A549 (cell line): ENCODE data around the gene GAD2. TPM values are rescaled to one million over a fixed set of nuclear protein-coding genes. Genes with fewer than 3 reads are reported as not detected.

Source experiments
- ATAC-seq, 2 experiments: fragments of 200-7000 bp in 1 of 2; fragments of >200 bp in 1 of 2; cut with Nextera tagmentation in 1 of 2; cut with Tn5 transposase in 1 of 2; 3 replicates each; pipeline versions ENCODE4 v1.8.0 to v1.9.1; 2018 to 2020; ENCODE audit warnings: mild to moderate bottlenecking in 1 of 2, moderate library complexity in 1 of 2
- CTCF ChIA-PET: fragments of 300-600 bp; sonication (Branson Sonifier 250); formaldehyde crosslinking; extraction: SDS; loops from one replicate; lab custom pipeline; 2021; ENCODE audit warnings: antibody characterized with exemption, inconsistent platforms; lab: Yijun Ruan, JAX
- POLR2A ChIA-PET: fragments of 350-600 bp; formaldehyde crosslinking; extraction: SDS; loops from one replicate; lab custom pipeline; 2021; ENCODE audit warnings: antibody characterized with exemption, inconsistent platforms; lab: Yijun Ruan, JAX
- DNase-seq, 2 experiments: peaks; one replicate each; pipeline versions ENCODE4 v3.0.0 to v3.0.0-alpha.2; 2011 to 2016; ENCODE audit warnings: low read depth in 1 of 2, low spot score in 1 of 2
- FAIRE-seq: peaks from 2 replicates; lab custom pipeline; 2011; peaks lifted over from hg19 to GRCh38; lab: Jason Lieb, UNC
- H3K27ac ChIP-seq, 2 experiments: fragments of >200 bp; sonication (Bioruptor Twin); formaldehyde crosslinking; 3 replicates each; pipeline ENCODE4 v1.5.1; 2016 to 2017
- H3K4me1 ChIP-seq: fragments of >200 bp; sonication (Bioruptor Twin); formaldehyde crosslinking; 3 replicates; pipeline ENCODE4 v1.6.1; 2016
- H3K4me2 ChIP-seq: fragments of >200 bp; sonication (Bioruptor Twin); formaldehyde crosslinking; 3 replicates; pipeline ENCODE4 v1.6.1; 2016
- H3K4me3 ChIP-seq: fragments of >200 bp; sonication (Bioruptor Twin); formaldehyde crosslinking; 3 replicates; pipeline ENCODE4 v1.5.1; 2016
- H3K9me3 ChIP-seq: fragments of >200 bp; sonication (Bioruptor Twin); formaldehyde crosslinking; 3 replicates; pipeline ENCODE4 v1.6.1; 2016
- ATOH8 ChIP-seq: fragments of 250-450 bp; sonication (Bioruptor Pico); IDR thresholded peaks from 2 replicates; pipeline ENCODE4 v1.5.0; 2020; ENCODE audit warnings: low read depth, mild to moderate bottlenecking, moderate library complexity
- CTCF ChIP-seq: fragments of >200 bp; sonication (Bioruptor Twin); formaldehyde crosslinking; IDR thresholded peaks from 3 replicates; pipeline ENCODE4 v1.5.1; 2016
- JUN ChIP-seq, 2 experiments: fragments of >200 bp; sonication (Bioruptor Twin); formaldehyde crosslinking; IDR thresholded peaks; 2 replicates in 1 of 2; 3 replicates in 1 of 2; pipeline ENCODE4 v1.6.1; 2016 to 2017
- MAFK ChIP-seq: fragments of 450-650 bp; IDR thresholded peaks from 2 replicates; pipeline ENCODE4 v1.6.1; 2014; ENCODE audit not compliant: partially characterized antibody
- MAX ChIP-seq: IDR thresholded peaks from 2 replicates; pipeline ENCODE4 v1.6.1; 2012
- POLR2AphosphoS2 ChIP-seq: conservative IDR thresholded peaks from 2 replicates; pipeline ENCODE4 v1.6.1; 2012; ENCODE audit warnings: low read length, improper control_type of control experiment, inconsistent platforms
- RAD21 ChIP-seq, 2 experiments: fragments of >200 bp in 1 of 2; sonication (Bioruptor Twin) in 1 of 2; formaldehyde crosslinking in 1 of 2; IDR thresholded peaks in 1 of 2; conservative IDR thresholded peaks in 1 of 2; 2 replicates in 1 of 2; 3 replicates in 1 of 2; pipeline ENCODE4 v1.6.1; 2012 to 2018; ENCODE audit warnings: inconsistent platforms in 1 of 2
- REST ChIP-seq: fragments of 200-600 bp; sonication (generic); IDR thresholded peaks from 2 replicates; pipeline ENCODE4 v1.6.1; 2016; ENCODE audit warnings: antibody characterized with exemption, mild to moderate bottlenecking, moderate library complexity
- SMC3 ChIP-seq: fragments of >200 bp; sonication (Bioruptor Twin); formaldehyde crosslinking; IDR thresholded peaks from 3 replicates; pipeline ENCODE4 v1.6.1; 2018; ENCODE audit warnings: inconsistent platforms
- WGBS: methylation state at CpG from one replicate; pipeline ENCODE4 v1.1.6; 2017; ENCODE audit errors: missing lambda C conversion rate; 5-methylcytosine and 5-hydroxymethylcytosine counted together
- polyA plus RNA-seq, 4 experiments: library from polyadenylated mRNA; depleted of rRNA in 3 of 4; stranded (reverse); fragments of >200 nt; fragmentation: RNase III in 1 of 4; extraction: RNeasy Plus Mini Kit Qiagen cat#74134 plus additional on column Dnase treatment in 1 of 4; gene quantifications; 2 replicates in 3 of 4; 3 replicates in 1 of 4; pipeline ENCODE4 v1.2.3, GENCODE V29; 2011 to 2017

The GAD2 gene
- polyA plus RNA-seq, 2 of the 4 experiments (the other 2 are of a cell fraction) = not detected

- H3K27ac ChIP-seq = no peak overlapping the region
- peaks cover 13% of the 10 kb centered on the region; the same call in 1 of the 3 replicates for H3K9me3 ChIP-seq
- FAIRE-seq (no peak), ATAC-seq (no peak), DNase-seq (no peak)
- CTCF ChIA-PET = interaction anchor here (0.6 to 11.9 kb wide), 12 partner anchors 13 to 552 kb away, joined by 3 to 158 read pairs (median 4); no protein-coding TSS in a partner anchor
- 11% methylated on average over 4 of the region's 4 CpGs for WGBS
- H3K4me1 ChIP-seq = peaks cover 5% of the 10 kb centered on the region; the same call in 1 of the 3 replicates
- POLR2A ChIA-PET = no interaction called here
- H3K4me3 ChIP-seq = no peak overlapping the region
- no peak overlapping the region for H3K4me2 ChIP-seq
- peak; percentile 72 for TF ChIP-seq MAFK
- TF ChIP-seq POLR2AphosphoS2 = no peak
Measured at GRCh38 chr10:26334232-26334931, 117.8 kb downstream of the GAD2 start.

GRCh38 chr10:26334932-26335573 lies 118.5 kb downstream of the GAD2 start:
- H3K4me3 ChIP-seq = no peak overlapping the region
- peak; percentile 96 to 99 for ATAC-seq
- DNase-seq = peak; percentile 54 to 81
- H3K27ac ChIP-seq = peak overlapping the region; percentile 60 to 89
- H3K9me3 ChIP-seq = peaks cover 16% of the 10 kb centered on the region; the same call in 1 of the 3 replicates
- peak overlapping the region; percentile 59 for H3K4me2 ChIP-seq
- ChIA-PET CTCF (interaction anchor here (0.6 to 11.9 kb wide), 34 partner anchors 13 to 1025 kb away, joined by 3 to 158 read pairs (median 4); no protein-coding TSS in a partner anchor), POLR2A (interaction anchor here (0.6 to 0.8 kb wide), 2 partner anchors 221 to 469 kb away, joined by 3 to 5 read pairs; no protein-coding TSS in a partner anchor)
- peaks cover 5% of the 10 kb centered on the region; the same call in 1 of the 3 replicates for H3K4me1 ChIP-seq
- WGBS = 6% methylated on average over 6 of the region's 7 CpGs
- FAIRE-seq = peak; percentile 72
- TF ChIP-seq ATOH8 (CRISPR knock-in tag) (no peak), RAD21 (conservative IDR thresholded peaks at IDR 0.05 in 1 of 2, IDR thresholded peaks at IDR 0.05 in 1 of 2) (peak; percentile 99), CTCF (peak; percentile 94), SMC3 (peak; percentile 99)

- Histone ChIP-seq H3K27ac (peak overlapping the region; percentile 60 to 89), H3K4me3 (no peak overlapping the region), H3K9me3 (peaks cover 18% of the 10 kb centered on the region; the same call in 1 of the 3 replicates), H3K4me2 (peak overlapping the region; percentile 59), H3K4me1 (peaks cover 5% of the 10 kb centered on the region; the same call in 1 of the 3 replicates)
- FAIRE-seq (no peak), DNase-seq (no peak), ATAC-seq (peak in 1 of 2 experiments; percentile 46; a peak in 2 of 6 replicates)
- TF ChIP-seq JUN (IDR thresholded peaks at IDR 0.05) (no peak; a peak in 1 of 5 replicates), MAX (peak; percentile 36; the same call in 1 of the 2 replicates), REST (peak; percentile 43; the same call in 1 of the 2 replicates)
- POLR2A ChIA-PET = interaction anchor here (0.6 to 0.8 kb wide), 2 partner anchors 221 to 468 kb away, joined by 3 to 5 read pairs; no protein-coding TSS in a partner anchor
- WGBS = 56% methylated on average over 6 of the region's 6 CpGs
- CTCF ChIA-PET = interaction anchor here (0.6 to 11.9 kb wide), 34 partner anchors 12 to 1024 kb away, joined by 3 to 158 read pairs (median 4); no protein-coding TSS in a partner anchor
Measured at GRCh38 chr10:26335574-26336093, 119.1 kb downstream of the GAD2 start.
